HG02870 (cell line): Measurements from ENCODE around the gene FAM136A.
"Not testable (repeated sequence)": the region's sequence is repeated elsewhere in the genome, so short reads cannot be mapped to it uniquely, and the experiment has no call there.

Experiments
- ATAC-seq: cut with Tn5 transposase; IDR thresholded peaks from one replicate; pipeline ENCODE4 v1.9.1; 2021; ENCODE audit warnings: mild to moderate bottlenecking, moderate library complexity; ENCODE audit not compliant: unreplicated experiment

The FAM136A gene

GRCh38 chr2:70300771-70301343 lies 1.0 kb downstream of the FAM136A start:
- no peak for ATAC-seq

- not testable (repeated sequence) for ATAC-seq
These were observed 4.0 kb downstream of the FAM136A start for GRCh38 chr2:70297828-70298227.

- ATAC-seq: no peak
These were observed 18.2 kb downstream of the FAM136A start for GRCh38 chr2:70283500-70284191.

- no peak for ATAC-seq
These were observed 19.4 kb downstream of the FAM136A start for GRCh38 chr2:70282439-70282838.

- ATAC-seq: no peak
These were observed 21.5 kb downstream of the FAM136A start for GRCh38 chr2:70280242-70280798.

- ATAC-seq: no peak
These were observed 31.5 kb downstream of the FAM136A start for GRCh38 chr2:70270323-70270722.

GRCh38 chr2:70269422-70270302 lies 32.2 kb downstream of the FAM136A start:
- not testable (repeated sequence) for ATAC-seq

GRCh38 chr2:70266925-70267324 lies 34.9 kb downstream of the FAM136A start:
- ATAC-seq: not testable (repeated sequence)

GRCh38 chr2:70261501-70261900 lies 40.4 kb downstream of the FAM136A start:
- ATAC-seq: no peak

- ATAC-seq: peak; percentile 13
These were observed 43.4 kb downstream of the FAM136A start for GRCh38 chr2:70258532-70258875.

GRCh38 chr2:70255637-70256314 lies 46.1 kb downstream of the FAM136A start:
- ATAC-seq: no peak

GRCh38 chr2:70250434-70250833 lies 51.4 kb downstream of the FAM136A start:
- ATAC-seq: no peak

GRCh38 chr2:70248181-70248847 lies 53.6 kb downstream of the FAM136A start, which contains the start of gene TIA1:
Gene TIA1 (minus strand): TSS chr2:70248628. CDS start chr2:70248430, 198 bp downstream.
- ATAC-seq: peak; percentile 95

GRCh38 chr2:70247364-70248180 lies 54.3 kb downstream of the FAM136A start:
- no peak for ATAC-seq
